ENCODE data around the gene FLAD1.

Gene FLAD1

GRCh38 chr1:154952664-154953063, 30.5 kb upstream of the FLAD1 start:
- DNase-seq (ENCODE audit: low spot score), result no peak

GRCh38 chr1:154953611-154954038, 29.5 kb upstream of the FLAD1 start:
- DNase-seq (ENCODE audit: low spot score), result no peak

- no peak for DNase-seq (ENCODE audit: low spot score)
Observed at GRCh38 chr1:154954541-154954940, 28.6 kb upstream of the FLAD1 start.

GRCh38 chr1:154955039-154955717, 28.0 kb upstream of the FLAD1 start:
- peak; percentile 63 for DNase-seq (ENCODE audit: low spot score)

GRCh38 chr1:154955718-154956543, 27.2 kb upstream of the FLAD1 start, which contains the start of gene PBXIP1:
PBXIP1 (minus strand) TSS chr1:154956099; CDS start chr1:154953721, 2,378 bp downstream.
- peak; percentile 84 for DNase-seq (ENCODE audit: low spot score)

- DNase-seq (ENCODE audit: low spot score), result no peak
Observed at GRCh38 chr1:154956544-154956941, 26.6 kb upstream of the FLAD1 start.

- no peak for DNase-seq (ENCODE audit: low spot score)
Observed at GRCh38 chr1:154957091-154957657, 26.0 kb upstream of the FLAD1 start.

GRCh38 chr1:154958036-154958435, 25.1 kb upstream of the FLAD1 start:
- no peak for DNase-seq (ENCODE audit: low spot score)

- no peak for DNase-seq (ENCODE audit: low spot score)
Observed at GRCh38 chr1:154958681-154959425, 24.3 kb upstream of the FLAD1 start.

- DNase-seq (ENCODE audit: low spot score), result no peak
Observed at GRCh38 chr1:154959426-154959780, 23.7 kb upstream of the FLAD1 start.

GRCh38 chr1:154960446-154961136, 22.6 kb upstream of the FLAD1 start:
- peak; percentile 16 for DNase-seq (ENCODE audit: low spot score)

GRCh38 chr1:154961207-154962155, 21.7 kb upstream of the FLAD1 start, which contains the start of gene PYGO2:
PYGO2 (minus strand) TSS chr1:154961782; CDS start chr1:154961576, 206 bp downstream.
- DNase-seq (ENCODE audit: low spot score), result peak; percentile 66

GRCh38 chr1:154962156-154962749, 20.9 kb upstream of the FLAD1 start:
- DNase-seq (ENCODE audit: low spot score), result no peak

- DNase-seq (ENCODE audit: low spot score), result no peak
Observed at GRCh38 chr1:154962795-154963330, 20.3 kb upstream of the FLAD1 start.

GRCh38 chr1:154963643-154964042, 19.5 kb upstream of the FLAD1 start:
- DNase-seq (ENCODE audit: low spot score), result no peak

- DNase-seq (ENCODE audit: low spot score), result no peak
Observed at GRCh38 chr1:154964359-154964758, 18.8 kb upstream of the FLAD1 start.

GRCh38 chr1:154966111-154966510, 17.0 kb upstream of the FLAD1 start:
- DNase-seq (ENCODE audit: low spot score), result no peak

- DNase-seq (ENCODE audit: low spot score), result peak; percentile 27
Observed at GRCh38 chr1:154967331-154967950, 15.7 kb upstream of the FLAD1 start.

- DNase-seq (ENCODE audit: low spot score), result no peak
Observed at GRCh38 chr1:154968731-154969130, 14.4 kb upstream of the FLAD1 start.

Measured in kidney capillary endothelial cell (primary cell).